Measurements from ENCODE around the gene MESP1. TPM values are rescaled to one million over a fixed set of nuclear protein-coding genes. Genes with fewer than 3 reads are reported as not detected.
A peak's percentile ranks its signal among the peaks of the same experiment; 100 is the strongest.

MESP1 gene
- total and polyA plus RNA-seq, 2 of the 13 experiments (the other 11 are each of a cell fraction or from before 2014, with no cell fraction given) = not detected

DNA sequence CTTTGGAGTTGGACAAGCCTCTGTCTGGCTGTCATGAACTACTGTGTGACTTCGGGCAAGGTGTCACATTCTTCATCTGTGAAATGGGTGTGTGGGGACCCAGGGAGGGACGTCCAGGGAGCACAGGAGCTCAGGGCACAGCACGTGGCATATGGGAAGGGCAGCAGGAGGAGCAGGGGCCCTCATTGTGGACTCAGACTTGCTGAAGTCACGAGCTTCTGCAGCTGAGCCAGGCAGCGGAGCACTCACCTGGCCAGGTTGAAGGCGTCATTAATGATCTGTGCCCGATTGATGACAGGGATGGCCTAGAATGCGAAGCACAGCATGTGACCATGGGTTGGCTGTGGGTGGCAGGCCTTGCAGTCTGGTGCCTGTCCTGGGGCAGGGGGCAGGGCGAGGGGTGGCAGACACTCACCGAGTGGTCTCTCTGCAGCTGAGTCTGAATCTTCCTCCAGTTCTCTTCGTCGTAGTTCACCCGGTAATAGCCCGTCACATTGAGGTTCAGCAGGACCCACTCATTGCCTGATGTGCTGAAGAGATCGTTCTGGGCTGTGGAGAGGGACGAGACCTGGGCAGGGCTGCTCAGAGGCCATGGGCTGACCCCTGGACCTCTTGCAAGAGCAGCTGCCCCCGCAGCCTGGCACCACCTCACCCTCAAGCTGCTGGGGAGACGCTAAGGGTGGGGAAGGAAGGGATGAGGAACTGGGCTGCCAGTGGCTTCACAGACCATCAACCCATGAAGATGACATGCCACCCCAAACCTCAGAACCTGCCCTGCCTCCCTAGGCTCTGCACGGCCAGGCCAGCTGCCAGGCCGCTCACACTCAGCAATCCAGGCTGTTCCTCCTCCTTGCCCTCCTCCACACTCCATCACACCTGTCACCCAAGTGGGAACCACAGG, 48.2 kb upstream of the MESP1 start (continued):
- TF ChIP-seq, protein P1, sequence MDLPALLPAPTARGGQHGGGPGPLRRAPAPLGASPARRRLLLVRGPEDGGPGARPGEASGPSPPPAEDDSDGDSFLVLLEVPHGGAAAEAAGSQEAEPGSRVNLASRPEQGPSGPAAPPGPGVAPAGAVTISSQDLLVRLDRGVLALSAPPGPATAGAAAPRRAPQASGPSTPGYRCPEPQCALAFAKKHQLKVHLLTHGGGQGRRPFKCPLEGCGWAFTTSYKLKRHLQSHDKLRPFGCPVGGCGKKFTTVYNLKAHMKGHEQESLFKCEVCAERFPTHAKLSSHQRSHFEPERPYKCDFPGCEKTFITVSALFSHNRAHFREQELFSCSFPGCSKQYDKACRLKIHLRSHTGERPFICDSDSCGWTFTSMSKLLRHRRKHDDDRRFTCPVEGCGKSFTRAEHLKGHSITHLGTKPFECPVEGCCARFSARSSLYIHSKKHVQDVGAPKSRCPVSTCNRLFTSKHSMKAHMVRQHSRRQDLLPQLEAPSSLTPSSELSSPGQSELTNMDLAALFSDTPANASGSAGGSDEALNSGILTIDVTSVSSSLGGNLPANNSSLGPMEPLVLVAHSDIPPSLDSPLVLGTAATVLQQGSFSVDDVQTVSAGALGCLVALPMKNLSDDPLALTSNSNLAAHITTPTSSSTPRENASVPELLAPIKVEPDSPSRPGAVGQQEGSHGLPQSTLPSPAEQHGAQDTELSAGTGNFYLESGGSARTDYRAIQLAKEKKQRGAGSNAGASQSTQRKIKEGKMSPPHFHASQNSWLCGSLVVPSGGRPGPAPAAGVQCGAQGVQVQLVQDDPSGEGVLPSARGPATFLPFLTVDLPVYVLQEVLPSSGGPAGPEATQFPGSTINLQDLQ (CRISPR knock-in tag; IDR thresholded peaks at IDR 0.05) = no peak
- TF ChIP-seq NBN (conservative IDR thresholded peaks at IDR 0.05) = no peak
- TF ChIP-seq, protein P2, sequence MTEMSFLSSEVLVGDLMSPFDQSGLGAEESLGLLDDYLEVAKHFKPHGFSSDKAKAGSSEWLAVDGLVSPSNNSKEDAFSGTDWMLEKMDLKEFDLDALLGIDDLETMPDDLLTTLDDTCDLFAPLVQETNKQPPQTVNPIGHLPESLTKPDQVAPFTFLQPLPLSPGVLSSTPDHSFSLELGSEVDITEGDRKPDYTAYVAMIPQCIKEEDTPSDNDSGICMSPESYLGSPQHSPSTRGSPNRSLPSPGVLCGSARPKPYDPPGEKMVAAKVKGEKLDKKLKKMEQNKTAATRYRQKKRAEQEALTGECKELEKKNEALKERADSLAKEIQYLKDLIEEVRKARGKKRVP (CRISPR knock-in tag; IDR thresholded peaks at IDR 0.05) = no peak
- TF ChIP-seq ZNF513 (CRISPR knock-in tag; conservative IDR thresholded peaks at IDR 0.05) = no peak
- TF ChIP-seq TEAD3 (CRISPR knock-in tag; optimal IDR thresholded peaks at IDR 0.05; ENCODE audit: borderline replicate concordance) = no peak

- DNase-seq (ENCODE audit: low spot score) (no peak), FAIRE-seq (no peak), ATAC-seq (no peak)
- no TSS peak for BruUV-seq (replicated peaks)
- 96% methylated on average over 2 of the region's 4 CpGs for WGBS (ENCODE audit: low lambda C conversion rate)
- Histone ChIP-seq H4K20me1 (ENCODE audit: insufficient read depth, low read length) (no peaks in the 10 kb centered on the region), H2AFZ (ENCODE audit: low read length) (no peak overlapping the region), H3K27me3 (ENCODE audit: control insufficient read depth in 1 of 2, insufficient read depth in 2 of 2, low read length in 2 of 2) (no peaks in the 10 kb centered on the region), H3K36me3 (replicated peaks in 1 of 2; ENCODE audit: control insufficient read depth in 1 of 2, insufficient read depth in 2 of 2, low read length in 2 of 2) (peaks cover 43 to 70% of the 10 kb centered on the region in 2 experiments), H3K27ac (ENCODE audit: extremely low read length, insufficient read depth, low read length) (no peak overlapping the region), H3K79me2 (ENCODE audit: insufficient read depth, low read length) (no peaks in the 10 kb centered on the region), H3K9me3 (ENCODE audit: low read length) (no peaks in the 10 kb centered on the region), H3K4me3 (replicated peaks in 1 of 3; ENCODE audit: insufficient read depth in 1 of 3, low read depth in 2 of 3, low read length in 3 of 3) (no peak overlapping the region), H3K4me1 (ENCODE audit: insufficient read depth, low read length) (peaks cover 17% of the 10 kb centered on the region), H3K9ac (ENCODE audit: insufficient read depth, low read depth, low read length) (no peak overlapping the region), H3K4me2 (ENCODE audit: low read depth, low read length) (no peak overlapping the region)
- ChIA-PET CTCF (ENCODE audit: low intra/inter-chr PET ratio, low total read pairs) (no interaction called here), POLR2A (interaction anchor here (0.7 kb wide), 1 partner anchor 17 kb away, joined by 3 read pairs; the partner anchor contains the start of gene ANPEP)
- intact Hi-C loops (cut with micrococcal nuclease; ENCODE audit: unreplicated experiment) (no loop called here), in situ Hi-C loops (cut with HindIII; ENCODE audit: extremely low pct_ligation_motif_present, low pct_unique_long_range_greater_than_20kb) (no loop called here)
- no peak for TF ChIP-seq XBP1 (CRISPR knock-in tag; IDR thresholded peaks at IDR 0.05)
- no peak for TF ChIP-seq ZNF816 (CRISPR knock-in tag; IDR thresholded peaks at IDR 0.05; ENCODE audit: borderline replicate concordance)
- TF ChIP-seq, protein P3, sequence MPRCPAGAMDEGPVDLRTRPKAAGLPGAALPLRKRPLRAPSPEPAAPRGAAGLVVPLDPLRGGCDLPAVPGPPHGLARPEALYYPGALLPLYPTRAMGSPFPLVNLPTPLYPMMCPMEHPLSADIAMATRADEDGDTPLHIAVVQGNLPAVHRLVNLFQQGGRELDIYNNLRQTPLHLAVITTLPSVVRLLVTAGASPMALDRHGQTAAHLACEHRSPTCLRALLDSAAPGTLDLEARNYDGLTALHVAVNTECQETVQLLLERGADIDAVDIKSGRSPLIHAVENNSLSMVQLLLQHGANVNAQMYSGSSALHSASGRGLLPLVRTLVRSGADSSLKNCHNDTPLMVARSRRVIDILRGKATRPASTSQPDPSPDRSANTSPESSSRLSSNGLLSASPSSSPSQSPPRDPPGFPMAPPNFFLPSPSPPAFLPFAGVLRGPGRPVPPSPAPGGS (CRISPR knock-in tag; IDR thresholded peaks at IDR 0.05) = no peak
- TF ChIP-seq MEF2D (CRISPR knock-in tag; IDR thresholded peaks at IDR 0.05) = no peak
- peak; percentile 23; the same call in 1 of the 2 replicates for TF ChIP-seq ZMYM3 (CRISPR knock-in tag; IDR thresholded peaks at IDR 0.05)
- TF ChIP-seq ZNF3 (CRISPR knock-in tag; IDR thresholded peaks at IDR 0.05) = no peak
- no peak for TF ChIP-seq SIN3A (IDR thresholded peaks at IDR 0.05; ENCODE audit: borderline replicate concordance, low read depth, low read length)
- no peak for TF ChIP-seq FOXK1 (CRISPR knock-in tag; IDR thresholded peaks at IDR 0.05; ENCODE audit: borderline replicate concordance, low read depth)
- no peak for TF ChIP-seq NPAS2 (CRISPR knock-in tag; IDR thresholded peaks at IDR 0.05; ENCODE audit: borderline replicate concordance)
- TF ChIP-seq ZNF629 (CRISPR knock-in tag; conservative IDR thresholded peaks at IDR 0.05) = peak; percentile 87
Observed at GRCh38 chr15:89797678-89798201, 46.7 kb upstream of the MESP1 start.

All from HepG2 (cell line).